GM06990 (cell line): Measurements from ENCODE around the gene SLC2A4RG.

Experiments used
- DNase-seq: peaks from one replicate; pipeline ENCODE4 v3.0.0-alpha.2; 2011; ENCODE audit not compliant: insufficient read length; ENCODE audit errors: extremely low read depth
- H3K27me3 ChIP-seq: replicated peaks from 2 replicates; pipeline ENCODE4 v1.6.0; 2011; ENCODE audit warnings: low read length; ENCODE audit not compliant: control insufficient read depth, insufficient read depth
- H3K36me3 ChIP-seq: 2 replicates; pipeline ENCODE4 v1.5.1; 2011; ENCODE audit warnings: low read length; ENCODE audit not compliant: control insufficient read depth, insufficient read depth
- H3K4me3 ChIP-seq: replicated peaks from 2 replicates; pipeline ENCODE4 v1.5.1; 2011; ENCODE audit warnings: low read depth, mild to moderate bottlenecking, control low read depth, low read length
- CTCF ChIP-seq: IDR thresholded peaks from 2 replicates; pipeline ENCODE4 v1.5.1; 2011; ENCODE audit warnings: low read length, control low read depth, mild to moderate bottlenecking, inconsistent platforms; ENCODE audit not compliant: insufficient read depth, poor library complexity, severe bottlenecking

Gene SLC2A4RG

GRCh38 chr20:63790572-63791168, 51.1 kb downstream of the SLC2A4RG start:
- no peak for DNase-seq
- no peak for TF ChIP-seq CTCF
- H3K4me3 ChIP-seq: no peak overlapping the region
- H3K27me3 ChIP-seq: no peaks in the 10 kb centered on the region
- H3K36me3 ChIP-seq: no peaks in the 10 kb centered on the region

- TF ChIP-seq CTCF: no peak
- no peak for DNase-seq
- no peaks in the 10 kb centered on the region for H3K27me3 ChIP-seq
- H3K4me3 ChIP-seq: no peak overlapping the region
- no peaks in the 10 kb centered on the region for H3K36me3 ChIP-seq
These were observed 52.1 kb downstream of the SLC2A4RG start for GRCh38 chr20:63791497-63792156.

- no peak for TF ChIP-seq CTCF
- DNase-seq: no peak
- H3K4me3 ChIP-seq: no peak overlapping the region
- no peaks in the 10 kb centered on the region for H3K36me3 ChIP-seq
- H3K27me3 ChIP-seq: no peaks in the 10 kb centered on the region
These were observed 53.3 kb downstream of the SLC2A4RG start for GRCh38 chr20:63792866-63793265.
